Cardiac septum (tissue), 1 donor: Measurements from ENCODE around the gene MGAT5B. TPM values are rescaled to one million over a fixed set of nuclear protein-coding genes. Genes with fewer than 3 reads are reported as not detected.
"Not testable (repeated sequence)": the region's sequence is repeated elsewhere in the genome, so short reads cannot be mapped to it uniquely, and the experiment has no call there.

Experiments used
- DNase-seq: peaks from one replicate; pipeline ENCODE4 v3.0.0-alpha.2; 2020; ENCODE audit warnings: low spot score
- intact Hi-C: fragments of 100-400 bp; cut with DNase I; formaldehyde crosslinking; loops from one replicate; pipeline ENCODE4 v1.14.0; 2022
- long read RNA-seq: library from polyadenylated mRNA; unstranded; transcript quantifications from one replicate; pipeline ENCODE4 v2.0.0, GENCODE V29; 2021
- total RNA-seq: library from RNA; stranded (reverse); fragmentation: NEBNext Ultra II Directional; extraction: Animal tissue kit (Norgen Biotek cat#: 25700); gene quantifications from one replicate; pipeline ENCODE4 v1.2.1, GENCODE V29; 2021
- donor health status: DM: no; HTN: no; CAD: no.

The MGAT5B gene
- 0.13 TPM for total RNA-seq
- long read RNA-seq: 0 reads

- no peak for DNase-seq
- intact Hi-C loops: loop anchor here (2.0 to 10.0 kb wide), 2 partner anchors 189 to 377 kb away; no protein-coding TSS in a partner anchor
These were observed at the start of gene MGAT5B for GRCh38 chr17:76868176-76868668. TSS of gene MGAT5B (plus strand) at chr17:76868404. CDS start at chr17:76869030, 626 bp downstream.

DNA sequence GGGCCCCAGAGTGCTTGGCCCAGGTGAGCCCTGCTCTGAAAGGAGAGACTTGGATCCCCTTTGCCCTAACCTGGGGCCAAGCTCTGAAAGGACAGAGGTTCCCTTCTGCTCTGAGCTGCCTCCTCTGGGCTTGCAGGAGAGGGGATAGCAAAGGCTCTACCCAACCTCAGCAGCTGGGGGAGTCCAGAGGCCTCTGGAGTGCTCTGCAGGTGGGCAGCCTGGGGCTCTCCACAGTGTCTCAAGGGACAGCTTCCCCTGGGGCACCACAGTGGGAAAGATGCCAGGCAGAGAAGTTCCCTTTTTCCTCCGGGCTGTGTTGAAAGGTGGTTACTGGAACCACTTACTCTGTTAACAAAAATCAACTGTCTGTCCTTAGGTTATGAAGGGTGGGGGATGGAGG, 48.2 kb upstream of the MGAT5B start:
- intact Hi-C loops: no loop called here
- DNase-seq: no peak

GRCh38 chr17:76820561-76820960, 47.6 kb upstream of the MGAT5B start:
- intact Hi-C loops: no loop called here
- DNase-seq: no peak

- intact Hi-C loops: no loop called here
- DNase-seq: no peak
These were observed 45.9 kb upstream of the MGAT5B start for GRCh38 chr17:76822184-76822778.

DNA sequence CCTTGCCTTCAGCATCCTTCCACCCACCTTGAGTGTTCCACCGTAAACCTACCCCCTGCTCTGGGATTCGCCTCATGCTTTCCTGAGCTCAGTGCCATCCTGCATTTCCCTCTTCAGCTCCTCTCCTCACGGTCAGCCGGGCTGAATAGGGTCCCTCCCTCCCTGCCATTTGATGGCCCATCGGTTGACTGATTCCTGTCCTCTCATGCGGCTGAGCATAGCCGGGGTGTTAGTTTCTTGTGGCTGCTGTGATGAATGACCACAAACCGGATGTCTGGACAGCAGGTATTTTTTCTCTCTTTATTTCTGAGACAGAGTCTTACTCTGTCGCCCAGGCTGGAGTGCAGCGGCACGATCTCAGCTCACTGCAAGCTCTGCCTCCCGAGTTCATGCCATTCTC, 44.1 kb upstream of the MGAT5B start:
- no peak for DNase-seq
- intact Hi-C loops: no loop called here

DNA sequence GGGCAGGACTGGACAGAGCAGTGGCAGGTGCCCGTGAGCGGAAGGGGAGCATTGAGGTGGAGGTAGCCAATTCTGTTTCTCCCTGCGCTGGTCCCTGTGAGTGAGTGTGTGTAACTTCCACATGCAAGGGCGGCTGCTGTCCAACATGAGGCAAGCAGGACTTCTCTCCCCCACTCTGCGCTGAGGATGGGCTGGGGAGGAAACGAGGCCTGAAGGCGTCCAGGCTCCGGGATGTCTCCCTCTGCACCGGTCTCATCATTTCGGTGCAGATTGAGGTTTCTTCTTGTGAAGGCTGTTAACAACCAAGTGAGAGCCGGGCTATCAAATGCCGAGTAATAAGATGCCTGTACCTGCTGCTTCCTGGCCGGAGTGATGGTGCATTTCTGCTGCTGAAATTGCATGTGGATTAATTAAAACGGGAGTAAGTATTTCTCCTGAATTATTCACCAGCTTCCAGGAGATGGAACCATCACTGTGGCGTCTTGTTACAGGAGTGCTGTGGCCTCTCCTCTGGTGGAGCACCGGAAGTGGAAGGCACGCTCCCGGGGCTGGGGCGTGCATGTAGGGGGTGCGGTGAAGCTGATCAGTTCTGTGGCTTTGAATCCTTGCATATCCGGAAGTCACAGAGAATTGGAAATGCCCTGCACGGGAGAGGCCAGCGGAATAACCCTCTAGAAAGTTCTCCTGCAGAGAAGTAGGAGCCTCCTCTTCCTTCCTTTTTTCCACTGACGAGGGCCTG, 41.7 kb upstream of the MGAT5B start:
- DNase-seq: no peak
- intact Hi-C loops: no loop called here

GRCh38 chr17:76827736-76828135, 40.5 kb upstream of the MGAT5B start:
- intact Hi-C loops: no loop called here
- DNase-seq: no peak

DNA sequence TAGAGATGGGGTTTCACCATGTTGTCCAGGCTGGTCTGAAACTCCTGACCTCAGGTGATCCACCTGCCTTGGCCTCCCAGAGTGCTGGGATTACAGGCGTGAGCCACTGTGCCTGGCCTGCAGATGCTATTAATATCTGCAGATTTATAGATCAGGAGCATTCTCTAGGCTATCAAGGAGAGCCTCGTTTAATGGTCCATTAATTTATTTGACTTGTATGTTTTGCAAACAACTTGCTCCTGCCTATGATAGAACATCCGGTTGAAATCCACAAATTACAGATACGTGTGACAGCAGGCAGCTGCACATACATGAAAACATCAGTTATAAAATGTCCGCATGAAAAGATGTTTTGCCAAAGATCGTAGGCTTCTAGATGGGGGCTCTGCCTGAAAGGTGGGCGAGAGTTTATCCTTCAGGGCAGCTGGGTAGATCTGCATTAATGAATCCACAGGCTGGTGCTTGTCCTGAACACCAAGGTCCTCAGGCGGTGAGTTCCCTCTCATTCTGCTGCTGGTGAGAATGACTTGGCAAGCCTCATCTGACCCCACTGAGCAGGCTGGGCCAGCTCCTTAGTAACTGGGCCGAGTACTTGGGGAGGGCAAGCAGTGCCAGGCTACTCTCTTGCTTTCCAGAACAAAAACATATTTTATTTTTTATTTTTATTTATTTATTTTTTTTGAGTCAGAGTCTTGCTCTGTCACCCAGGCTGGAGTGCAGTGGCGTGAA, 37.1 kb upstream of the MGAT5B start:
- DNase-seq: no peak
- intact Hi-C loops: no loop called here

- no peak for DNase-seq
- intact Hi-C loops: no loop called here
These were observed 35.1 kb upstream of the MGAT5B start for GRCh38 chr17:76833034-76833644.

GRCh38 chr17:76833747-76834146, 34.5 kb upstream of the MGAT5B start:
- intact Hi-C loops: no loop called here
- no peak for DNase-seq

DNA sequence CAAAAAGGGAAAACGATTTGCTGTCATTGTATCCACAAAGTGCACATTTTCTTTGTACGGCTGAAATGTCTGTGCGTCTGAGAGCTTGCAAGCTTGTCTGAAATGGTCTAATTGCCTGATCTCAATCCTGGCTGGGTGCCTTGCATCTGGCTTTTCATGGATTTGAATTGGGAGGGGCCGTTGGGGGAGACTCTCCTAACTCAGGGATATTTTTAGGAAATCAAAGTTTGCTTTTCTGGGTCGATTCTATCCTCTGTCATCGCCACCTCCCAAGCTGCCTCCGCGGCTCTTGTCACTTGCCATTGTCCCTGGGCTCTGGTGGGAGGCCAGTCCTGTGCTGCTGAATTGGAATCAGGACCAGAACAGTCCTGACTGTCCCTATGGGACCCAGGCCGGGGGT, 33.3 kb upstream of the MGAT5B start:
- intact Hi-C loops: no loop called here
- no peak for DNase-seq

- intact Hi-C loops: no loop called here
- DNase-seq: no peak
These were observed 27.8 kb upstream of the MGAT5B start for GRCh38 chr17:76840443-76840767.

GRCh38 chr17:76840884-76841775, 27.1 kb upstream of the MGAT5B start:
- DNase-seq: no peak
- intact Hi-C loops: no loop called here

DNA sequence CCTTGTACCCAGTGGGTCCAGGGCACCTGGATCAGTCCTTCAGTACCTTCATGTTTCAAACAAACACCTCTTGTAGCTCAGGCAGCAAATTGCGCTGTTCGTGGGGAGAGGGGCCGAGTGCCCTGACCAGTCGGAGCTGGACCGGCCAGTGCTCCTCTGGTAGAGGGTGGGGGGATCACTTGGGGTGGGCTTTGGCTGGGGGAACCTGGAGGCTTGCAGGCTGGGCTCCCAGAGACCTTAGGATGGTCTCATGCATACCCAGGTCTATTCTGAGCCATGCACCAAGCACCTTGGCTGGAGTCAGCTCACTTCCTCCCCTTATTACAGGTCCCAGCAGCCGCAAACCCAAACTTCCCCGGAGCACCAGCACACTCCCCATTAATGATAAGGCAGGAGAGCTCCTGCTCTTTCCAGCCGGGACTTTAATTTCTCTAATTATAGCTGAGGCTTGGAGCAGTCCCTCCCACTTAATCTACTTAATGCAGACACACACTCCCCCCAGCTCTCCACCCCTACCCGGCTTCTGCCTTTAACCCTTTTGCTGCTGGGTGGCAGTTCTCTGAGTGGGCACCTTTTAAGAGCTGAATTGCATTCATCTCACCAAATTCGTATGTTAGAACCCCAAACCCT, 26.3 kb upstream of the MGAT5B start:
- intact Hi-C loops: no loop called here

DNA sequence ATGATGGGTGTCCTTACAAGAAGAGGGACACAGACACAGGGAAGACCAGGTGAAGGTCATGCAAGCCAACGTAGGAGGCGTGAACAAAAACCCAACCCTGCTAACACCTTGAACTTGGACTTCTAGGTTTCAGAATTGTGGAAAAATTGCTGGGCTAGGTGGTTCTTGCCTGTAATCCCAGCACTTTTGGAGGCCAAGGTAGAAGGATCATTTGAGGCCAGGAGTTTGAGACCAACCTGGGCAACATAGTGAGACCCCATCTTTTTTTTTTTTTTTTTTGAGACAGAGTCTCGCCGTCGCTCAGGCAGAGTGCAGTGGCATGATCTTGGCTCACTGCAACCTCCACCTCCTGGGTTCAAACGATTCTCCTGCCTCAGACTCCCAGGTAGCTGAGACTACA, 25.1 kb upstream of the MGAT5B start:
- intact Hi-C loops: not testable (repeated sequence)

More for the DNA sequence above, 26.3 kb upstream of the MGAT5B start:
- no peak for DNase-seq

GRCh38 chr17:76843703-76844484, 24.3 kb upstream of the MGAT5B start:
- DNase-seq: no peak
- intact Hi-C loops: no loop called here

More for the DNA sequence above, 25.1 kb upstream of the MGAT5B start:
- DNase-seq: not testable (repeated sequence)

GRCh38 chr17:76844485-76844829, 23.7 kb upstream of the MGAT5B start:
- intact Hi-C loops: no loop called here
- no peak for DNase-seq

GRCh38 chr17:76844846-76845245, 23.4 kb upstream of the MGAT5B start:
- no peak for DNase-seq
- intact Hi-C loops: no loop called here
